IPS DF 4.7 (cell line): ENCODE results near the gene FBXO27.
A peak's percentile ranks its signal among the peaks of the same experiment; 100 is the strongest.
"Not testable (repeated sequence)": the region's sequence is repeated elsewhere in the genome, so short reads cannot be mapped to it uniquely, and the experiment has no call there.

Experiments used
- DNase-seq: peaks from one replicate; pipeline ENCODE4 v3.0.0-alpha.2; 2013; ENCODE audit warnings: low spot score; ENCODE audit errors: extremely low read depth

FBXO27 gene

GRCh38 chr19:39038098-39038497 lies 5.7 kb upstream of the FBXO27 start:
- no peak for DNase-seq

DNA sequence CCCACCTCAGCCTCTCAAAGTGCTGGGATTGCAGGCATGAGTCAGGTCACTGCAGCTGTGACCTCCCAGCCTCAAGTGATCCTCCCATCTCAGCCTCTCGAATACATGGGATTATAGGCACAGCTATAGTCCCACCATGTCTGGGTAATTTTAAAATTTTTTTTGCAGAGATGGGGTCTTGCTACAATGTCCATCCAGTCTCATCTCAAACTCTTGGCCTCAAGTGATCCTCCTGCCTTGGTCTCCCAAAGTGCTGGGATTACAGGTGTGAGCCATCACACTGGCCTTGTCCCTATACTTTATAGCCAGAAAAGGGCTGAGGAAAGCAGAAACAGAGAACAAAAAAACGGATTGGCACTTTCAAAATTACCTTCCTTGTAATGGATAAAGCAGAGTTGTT lies 4.8 kb upstream of the FBXO27 start:
- DNase-seq: no peak

DNA sequence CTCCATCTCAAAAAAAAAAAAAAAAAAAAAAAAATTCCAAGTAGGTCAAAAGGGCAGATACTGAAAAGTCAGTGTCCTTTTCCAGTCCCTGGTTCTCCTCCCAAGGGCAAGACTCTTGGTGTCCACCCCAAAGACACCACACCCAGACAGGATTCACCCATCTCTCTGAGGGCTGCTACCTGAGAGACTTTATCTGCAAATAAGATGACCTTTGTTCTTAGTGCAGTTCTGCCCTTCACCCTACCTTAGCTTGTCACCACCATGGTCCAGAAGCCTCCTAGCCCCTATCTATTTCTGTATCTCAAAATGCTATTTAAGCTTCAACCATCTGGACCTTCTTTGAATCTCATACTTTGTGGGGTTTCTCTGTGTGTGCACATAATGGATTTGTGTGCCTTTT lies 4.2 kb upstream of the FBXO27 start:
- DNase-seq: no peak

DNA sequence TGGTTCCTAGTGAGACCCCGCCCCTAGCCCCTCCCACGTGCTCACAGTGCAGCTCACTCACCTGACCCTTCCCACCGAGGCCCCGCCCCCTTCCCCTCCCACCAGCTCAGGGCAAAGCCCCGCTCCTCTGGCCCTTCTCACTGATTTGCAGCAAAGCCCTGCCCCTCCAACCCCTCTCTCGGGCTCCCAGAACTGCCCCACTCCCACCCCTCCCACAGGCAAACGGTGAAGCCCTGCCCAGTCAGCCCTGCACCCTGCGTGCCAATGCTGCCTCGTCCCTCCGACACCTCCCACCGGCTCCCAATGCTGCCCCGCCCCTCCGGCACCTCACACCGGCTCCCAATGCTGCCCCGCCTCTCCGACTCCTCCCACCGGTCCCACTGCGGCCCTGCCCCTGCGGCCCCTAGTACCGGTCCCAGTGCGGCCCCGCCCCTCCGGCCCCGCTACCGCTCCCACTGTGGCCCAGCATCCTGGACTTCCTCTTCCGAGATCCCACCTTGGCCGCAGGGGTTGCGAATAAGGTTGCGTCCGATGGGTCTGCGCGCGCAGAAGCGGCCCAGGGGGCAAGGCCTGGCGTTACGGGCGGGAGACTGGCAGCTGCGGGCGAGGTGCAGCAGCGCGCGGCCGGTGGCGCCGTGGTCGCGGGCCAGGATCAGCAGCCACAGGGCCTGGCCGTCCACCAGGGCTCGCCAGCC lies 834 bp downstream of the FBXO27 start:
- peak; percentile 72 for DNase-seq

GRCh38 chr19:39030854-39031367 lies 1.4 kb downstream of the FBXO27 start:
- DNase-seq: no peak

- DNase-seq: no peak
Measured at GRCh38 chr19:39024875-39025641, 7.3 kb downstream of the FBXO27 start.

DNA sequence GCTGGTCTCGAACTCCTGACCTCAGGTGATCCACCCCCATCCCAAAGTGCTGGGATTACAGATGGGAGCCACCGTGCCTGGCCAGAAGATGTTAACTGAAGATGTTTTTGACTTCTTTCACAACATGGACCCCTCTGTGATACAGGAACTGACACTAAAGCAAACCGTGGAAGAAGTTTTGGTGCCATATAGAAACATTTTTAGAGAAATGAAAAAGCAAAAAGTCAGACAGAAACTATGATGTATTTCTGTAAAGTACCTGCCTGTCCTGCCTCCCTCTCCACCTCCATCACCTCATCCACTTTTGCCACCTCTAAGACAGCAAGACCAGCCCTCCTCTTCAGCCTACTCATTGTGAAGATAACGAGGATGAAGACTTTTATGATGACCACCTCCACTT lies 11.3 kb downstream of the FBXO27 start:
- no peak for DNase-seq

DNA sequence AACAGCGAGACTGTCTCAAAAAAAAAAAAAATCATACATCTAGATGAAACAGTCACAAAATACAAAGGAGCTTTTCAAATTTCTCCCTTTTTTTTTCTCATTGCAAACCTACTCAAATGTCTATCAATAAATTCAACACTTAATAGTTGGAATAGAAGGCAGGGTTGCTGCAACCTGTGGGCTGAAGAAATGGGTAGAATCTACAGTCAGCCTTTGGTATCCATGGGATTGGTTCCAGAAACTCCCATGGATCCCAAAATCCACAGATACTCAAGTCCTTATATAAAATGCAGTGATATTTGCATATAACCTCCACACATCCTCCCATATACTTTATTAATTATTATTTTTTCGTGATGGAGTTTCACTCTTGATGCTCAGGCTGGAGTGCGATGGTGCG lies 14.7 kb downstream of the FBXO27 start:
- no peak for DNase-seq

GRCh38 chr19:39017026-39017425 lies 15.3 kb downstream of the FBXO27 start:
- DNase-seq: no peak

GRCh38 chr19:39014037-39014436 lies 18.3 kb downstream of the FBXO27 start:
- DNase-seq: no peak

- DNase-seq: no peak
Measured at GRCh38 chr19:39009001-39009400, 23.3 kb downstream of the FBXO27 start.

DNA sequence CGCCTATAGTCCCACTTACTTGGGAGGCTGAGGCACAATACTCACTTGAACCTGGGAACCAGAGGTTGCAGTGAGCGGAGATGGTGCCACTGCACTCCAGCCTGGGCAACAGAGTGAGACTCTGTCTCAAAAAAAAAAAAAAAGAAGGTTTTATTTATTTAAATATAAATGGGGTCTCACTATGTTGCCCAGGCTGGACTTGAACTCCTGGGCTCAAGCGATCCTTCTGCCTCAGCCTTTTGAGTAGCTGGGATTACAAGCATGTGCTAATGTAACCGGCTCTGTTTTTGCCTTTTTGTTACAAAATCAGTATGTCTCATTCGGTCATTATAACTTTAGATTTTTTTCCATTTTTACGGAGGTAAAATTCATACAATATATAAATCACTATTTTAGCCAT lies 24.2 kb downstream of the FBXO27 start:
- no peak for DNase-seq

DNA sequence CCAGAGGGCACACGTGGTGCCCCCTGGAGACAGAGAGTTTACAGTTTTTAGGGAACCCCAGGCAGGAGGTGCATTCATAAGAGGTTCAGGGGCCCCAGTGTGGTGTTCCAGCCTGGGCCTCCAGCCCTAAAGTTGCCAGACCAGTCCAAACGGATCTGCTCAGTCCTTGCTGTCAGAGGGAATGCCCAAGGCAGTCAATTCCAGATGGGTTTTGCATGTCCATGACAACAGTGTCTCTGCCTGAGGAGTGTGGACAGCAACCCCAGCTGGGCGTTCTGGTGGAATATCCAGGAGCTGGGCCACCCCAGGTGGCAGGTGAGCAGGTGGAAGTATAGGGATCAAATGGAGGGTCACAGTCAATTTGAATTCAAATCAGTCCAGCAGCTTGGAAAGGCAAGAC lies 25.3 kb downstream of the FBXO27 start:
- DNase-seq: no peak

DNA sequence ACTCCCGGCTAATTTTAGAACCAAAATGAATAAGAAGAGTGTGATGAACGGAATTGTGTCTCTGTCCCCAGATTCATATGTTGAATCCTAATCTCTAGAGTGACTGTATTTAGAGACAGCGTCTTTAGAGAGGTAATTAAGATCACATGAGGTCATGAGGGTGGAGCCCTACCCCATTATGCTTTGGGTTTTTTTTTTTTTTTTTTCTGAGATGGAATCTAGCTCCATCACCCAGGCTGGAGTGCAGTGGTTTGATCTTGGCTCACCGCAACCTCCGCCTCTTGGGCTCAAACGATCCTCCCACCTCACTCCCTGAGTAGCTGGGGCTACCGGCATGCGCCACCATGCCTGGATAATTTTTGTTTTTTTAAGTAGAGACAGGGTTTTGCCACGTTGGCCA lies 27.9 kb downstream of the FBXO27 start:
- DNase-seq: no peak

- DNase-seq: no peak
Measured at GRCh38 chr19:39003796-39004195, 28.6 kb downstream of the FBXO27 start.

- DNase-seq: no peak
Measured at GRCh38 chr19:39003188-39003587, 29.2 kb downstream of the FBXO27 start.

- no peak for DNase-seq
Measured at GRCh38 chr19:39001041-39001440, 31.3 kb downstream of the FBXO27 start.

- not testable (repeated sequence) for DNase-seq
Measured at GRCh38 chr19:38997576-38997975, 34.8 kb downstream of the FBXO27 start.

- DNase-seq: no peak
Measured at GRCh38 chr19:38993271-38993670, 39.1 kb downstream of the FBXO27 start.

GRCh38 chr19:38990949-38991697 lies 41.2 kb downstream of the FBXO27 start:
- DNase-seq: no peak

DNA sequence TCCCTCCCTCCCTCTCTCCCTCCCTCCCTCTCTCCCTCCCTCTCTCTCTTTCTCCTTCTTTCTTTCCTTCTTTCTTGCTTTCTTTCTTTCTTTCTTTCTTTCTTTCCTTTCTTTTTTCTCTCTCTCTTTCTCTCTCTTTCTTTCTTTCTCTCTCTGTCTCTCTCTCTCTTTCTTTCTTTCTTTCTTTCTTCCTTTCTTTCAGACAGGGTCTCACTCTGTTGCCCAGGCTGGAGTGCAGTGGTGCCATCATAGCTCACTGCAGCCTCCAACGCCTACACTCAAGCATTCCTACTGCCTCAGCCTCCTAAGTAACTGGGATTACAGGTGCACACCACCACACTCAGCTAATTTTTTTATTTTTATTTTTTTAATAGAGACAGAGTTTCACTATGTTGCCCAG lies 42.7 kb downstream of the FBXO27 start:
- DNase-seq: not testable (repeated sequence)

DNA sequence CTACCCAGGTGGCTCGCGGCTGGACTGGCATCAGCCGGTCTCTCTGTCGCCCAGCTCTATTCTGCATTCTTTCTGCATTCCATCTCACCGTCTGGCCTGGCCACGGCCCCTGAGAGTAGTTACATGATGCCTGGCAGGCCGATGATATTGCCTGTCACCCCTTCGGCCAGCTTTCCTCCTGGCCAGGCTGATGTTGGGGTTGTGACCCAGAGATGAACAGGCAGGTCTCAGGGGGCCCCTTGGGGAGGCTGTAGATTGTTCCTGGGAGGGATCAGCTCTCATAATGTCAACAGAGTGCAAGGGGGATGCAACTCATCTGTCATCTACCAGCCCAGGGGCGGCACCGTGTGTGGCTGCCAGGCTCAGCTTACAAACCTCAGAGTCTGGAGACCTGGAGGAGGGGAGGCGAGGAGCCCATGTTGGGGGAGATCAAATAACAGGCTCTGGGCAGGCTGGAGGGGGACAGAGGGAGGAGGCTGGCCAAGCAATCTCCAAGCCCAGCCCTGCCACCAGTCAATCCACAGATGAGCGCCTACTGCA lies 43.2 kb downstream of the FBXO27 start:
- DNase-seq: no peak
